DMS114 treated with DMSO at 0.1 percent for 48 hours (cell line): ENCODE results near the gene COA5.

Source experiments
- DNase-seq: peaks from one replicate; lab custom pipeline; 2025; ENCODE audit not compliant: unreplicated experiment; lab: John Stamatoyannopoulos, UW

The COA5 gene

GRCh38 chr2:98572676-98573075 is 35.6 kb downstream of the COA5 start:
- no peak for DNase-seq

- DNase-seq: no peak
Observed at GRCh38 chr2:98572211-98572610, 36.1 kb downstream of the COA5 start.

GRCh38 chr2:98571796-98572195 is 36.5 kb downstream of the COA5 start:
- DNase-seq: no peak

- no peak for DNase-seq
Observed at GRCh38 chr2:98571121-98571701, 37.1 kb downstream of the COA5 start.

GRCh38 chr2:98570356-98570755 is 38.0 kb downstream of the COA5 start:
- DNase-seq: no peak

GRCh38 chr2:98569915-98570314 is 38.4 kb downstream of the COA5 start:
- DNase-seq: no peak

GRCh38 chr2:98569197-98569793 is 39.0 kb downstream of the COA5 start:
- DNase-seq: no peak

- no peak for DNase-seq
Observed at GRCh38 chr2:98568161-98568956, 40.0 kb downstream of the COA5 start.

GRCh38 chr2:98565941-98566340 is 42.4 kb downstream of the COA5 start:
- no peak for DNase-seq

- no peak for DNase-seq
Observed at GRCh38 chr2:98565286-98565860, 42.9 kb downstream of the COA5 start.

GRCh38 chr2:98564541-98565132 is 43.7 kb downstream of the COA5 start:
- no peak for DNase-seq

- DNase-seq: no peak
Observed at GRCh38 chr2:98563394-98563793, 44.9 kb downstream of the COA5 start.

GRCh38 chr2:98561902-98562695 is 46.2 kb downstream of the COA5 start:
- no peak for DNase-seq

GRCh38 chr2:98561018-98561417 is 47.3 kb downstream of the COA5 start:
- DNase-seq: no peak

GRCh38 chr2:98560256-98560771 is 48.0 kb downstream of the COA5 start:
- no peak for DNase-seq

- DNase-seq: no peak
Observed at GRCh38 chr2:98559581-98559980, 48.7 kb downstream of the COA5 start.

GRCh38 chr2:98558852-98559530 is 49.3 kb downstream of the COA5 start:
- DNase-seq: no peak

GRCh38 chr2:98556344-98557033 is 51.8 kb downstream of the COA5 start:
- DNase-seq: no peak

- DNase-seq: no peak
Observed at GRCh38 chr2:98555696-98556095, 52.6 kb downstream of the COA5 start.
